Activated CD4-positive, alpha-beta T cell treated with anti-CD3 and anti-CD28 coated beads, Interleukin-2, amount 50 U/mL, for 1 hour (primary cell): Measurements from ENCODE around the gene GLOD5.

Experiments
- DNase-seq: peaks from one replicate; pipeline ENCODE4 v3.0.0-alpha.2; 2020

Gene GLOD5

GRCh38 chrX:48754238-48754637, 7.3 kb upstream of the GLOD5 start:
- DNase-seq = no peak

DNA sequence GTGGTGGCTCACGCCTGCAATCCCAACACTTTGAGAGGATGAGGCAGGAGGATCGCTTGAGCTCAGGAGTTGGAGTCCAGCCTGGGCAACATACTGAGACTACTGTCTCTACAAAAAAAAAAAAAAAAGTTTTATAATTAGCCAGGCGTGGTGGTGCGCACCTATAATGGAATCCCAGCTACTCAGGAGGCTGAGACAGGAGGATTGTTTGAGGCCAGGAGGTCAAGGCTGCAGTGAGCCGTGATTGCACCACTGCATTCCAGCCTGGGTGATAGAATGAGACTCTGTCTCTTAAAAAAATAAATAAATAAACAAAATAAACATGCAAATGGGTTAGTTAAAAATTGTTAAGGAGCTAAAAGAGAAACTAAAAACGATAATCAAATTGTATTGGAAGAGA, 7.7 kb downstream of the GLOD5 start:
- DNase-seq = no peak

- no peak for DNase-seq
Observed at GRCh38 chrX:48770296-48770695, 8.7 kb downstream of the GLOD5 start.

GRCh38 chrX:48772602-48773001, 11.1 kb downstream of the GLOD5 start:
- no peak for DNase-seq

DNA sequence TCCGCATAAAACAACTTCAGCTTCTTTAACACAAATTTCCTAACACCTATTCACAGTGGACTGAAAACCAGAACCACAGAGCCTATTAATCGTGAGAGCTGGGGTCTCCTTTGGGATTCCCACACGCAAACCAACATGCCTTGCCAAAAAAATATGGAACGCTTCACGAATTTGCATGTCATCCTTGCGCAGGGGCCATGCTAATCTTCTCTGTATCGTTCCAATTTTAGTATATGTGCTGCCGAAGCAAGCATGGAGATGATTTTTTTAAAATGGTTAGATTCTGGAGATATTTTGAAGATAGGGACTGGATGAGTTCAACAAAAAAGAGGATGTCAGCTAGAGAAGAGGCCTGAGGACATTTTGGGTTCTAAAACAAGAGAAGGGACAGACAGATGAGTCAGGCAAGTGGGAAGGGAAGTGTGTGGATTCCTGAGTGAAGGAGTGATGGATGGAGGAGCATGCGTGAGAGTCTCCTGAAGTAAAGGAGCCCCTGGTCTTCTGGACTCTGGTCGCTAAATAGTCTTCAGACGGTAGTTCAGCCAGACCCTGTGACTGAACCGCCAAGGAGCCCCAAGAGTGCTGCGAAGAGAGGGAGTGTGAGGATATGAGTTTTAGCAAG, 15.4 kb downstream of the GLOD5 start:
- no peak for DNase-seq

GRCh38 chrX:48779399-48779798, 17.9 kb downstream of the GLOD5 start:
- DNase-seq = no peak

- DNase-seq = no peak
Observed at GRCh38 chrX:48781705-48782104, 20.2 kb downstream of the GLOD5 start.

GRCh38 chrX:48782216-48782615, 20.7 kb downstream of the GLOD5 start:
- no peak for DNase-seq

- no peak for DNase-seq
Observed at GRCh38 chrX:48782795-48783194, 21.2 kb downstream of the GLOD5 start.

DNA sequence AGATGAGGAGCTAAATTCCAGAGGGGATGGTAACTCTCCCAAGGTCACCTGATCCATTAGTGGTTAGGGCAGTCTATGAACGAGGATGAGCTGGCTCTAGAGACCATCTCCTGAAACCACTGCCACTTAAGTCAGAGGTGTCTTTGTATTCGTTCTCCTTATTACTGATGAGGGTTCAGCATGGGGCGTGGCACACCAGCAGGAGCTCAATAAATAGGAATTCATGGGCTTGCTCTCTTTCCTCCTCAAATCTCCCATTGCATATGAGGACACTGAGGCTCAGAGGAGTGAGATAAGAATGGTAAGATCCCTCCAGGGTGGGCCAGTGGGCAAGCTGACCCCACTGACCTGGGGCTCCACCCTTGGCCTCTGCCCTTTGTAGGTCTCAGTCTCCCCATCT, 23.2 kb downstream of the GLOD5 start:
- no peak for DNase-seq

GRCh38 chrX:48785186-48785539, 23.6 kb downstream of the GLOD5 start:
- DNase-seq = no peak

GRCh38 chrX:48785540-48786214, 24.1 kb downstream of the GLOD5 start:
- DNase-seq = no peak

DNA sequence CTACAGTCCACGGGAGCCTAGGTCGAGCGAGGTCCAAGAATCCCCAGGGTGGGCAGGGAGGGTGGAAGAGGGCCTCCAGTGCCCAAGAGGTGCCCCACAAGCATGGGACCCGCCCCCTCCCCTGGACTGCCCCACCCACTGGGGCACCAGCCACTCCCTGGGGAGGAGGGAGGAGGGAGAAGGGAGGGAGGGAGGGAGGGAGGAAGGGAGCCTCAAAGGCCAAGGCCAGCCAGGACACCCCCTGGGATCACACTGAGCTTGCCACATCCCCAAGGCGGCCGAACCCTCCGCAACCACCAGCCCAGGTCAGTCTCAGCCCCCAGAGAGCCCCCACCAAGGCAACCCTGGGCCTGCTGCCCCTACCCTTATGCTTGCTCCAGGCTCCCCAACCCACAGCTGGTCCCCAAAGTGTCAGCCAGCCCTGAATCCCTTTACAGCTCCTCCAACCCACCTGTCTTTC, 24.8 kb downstream of the GLOD5 start, which contains the start of gene GATA1:
GATA1 (plus strand) TSS at position 250 of the 460 bp plus-strand sequence. CDS start 4,520 bp downstream, outside the sequence.
- no peak for DNase-seq

DNA sequence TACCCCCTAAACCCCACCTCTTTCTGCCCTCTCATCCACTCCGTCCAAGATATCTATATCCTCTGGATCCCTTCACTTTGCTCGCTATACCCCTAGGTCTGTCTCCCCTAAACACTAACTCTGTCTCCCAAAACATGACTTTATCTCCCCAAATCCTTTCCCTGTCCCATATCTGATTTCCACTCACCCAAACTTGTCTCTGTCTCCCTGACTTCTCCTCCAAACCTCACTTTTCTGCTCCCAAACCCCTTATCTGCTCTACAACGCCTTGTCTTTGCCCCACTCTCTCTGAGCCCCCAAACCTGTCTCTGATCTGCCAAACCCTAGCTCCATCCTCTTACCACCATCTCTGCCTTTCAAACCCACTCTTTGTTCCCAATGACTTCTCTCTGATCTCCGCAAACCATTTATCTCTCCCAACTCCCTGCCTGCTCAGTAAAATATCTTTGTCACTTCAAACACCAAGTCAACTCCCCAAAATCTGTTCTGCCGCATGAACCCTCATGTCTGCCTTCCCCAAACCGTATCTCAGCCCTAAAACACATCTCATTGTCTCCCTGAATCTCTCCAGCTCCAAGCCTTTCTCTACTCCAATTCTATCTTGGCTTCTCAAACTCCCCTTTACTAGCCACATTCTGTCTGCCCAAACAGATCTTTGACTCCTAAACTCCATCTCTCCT, 25.4 kb downstream of the GLOD5 start:
- DNase-seq = no peak

DNA sequence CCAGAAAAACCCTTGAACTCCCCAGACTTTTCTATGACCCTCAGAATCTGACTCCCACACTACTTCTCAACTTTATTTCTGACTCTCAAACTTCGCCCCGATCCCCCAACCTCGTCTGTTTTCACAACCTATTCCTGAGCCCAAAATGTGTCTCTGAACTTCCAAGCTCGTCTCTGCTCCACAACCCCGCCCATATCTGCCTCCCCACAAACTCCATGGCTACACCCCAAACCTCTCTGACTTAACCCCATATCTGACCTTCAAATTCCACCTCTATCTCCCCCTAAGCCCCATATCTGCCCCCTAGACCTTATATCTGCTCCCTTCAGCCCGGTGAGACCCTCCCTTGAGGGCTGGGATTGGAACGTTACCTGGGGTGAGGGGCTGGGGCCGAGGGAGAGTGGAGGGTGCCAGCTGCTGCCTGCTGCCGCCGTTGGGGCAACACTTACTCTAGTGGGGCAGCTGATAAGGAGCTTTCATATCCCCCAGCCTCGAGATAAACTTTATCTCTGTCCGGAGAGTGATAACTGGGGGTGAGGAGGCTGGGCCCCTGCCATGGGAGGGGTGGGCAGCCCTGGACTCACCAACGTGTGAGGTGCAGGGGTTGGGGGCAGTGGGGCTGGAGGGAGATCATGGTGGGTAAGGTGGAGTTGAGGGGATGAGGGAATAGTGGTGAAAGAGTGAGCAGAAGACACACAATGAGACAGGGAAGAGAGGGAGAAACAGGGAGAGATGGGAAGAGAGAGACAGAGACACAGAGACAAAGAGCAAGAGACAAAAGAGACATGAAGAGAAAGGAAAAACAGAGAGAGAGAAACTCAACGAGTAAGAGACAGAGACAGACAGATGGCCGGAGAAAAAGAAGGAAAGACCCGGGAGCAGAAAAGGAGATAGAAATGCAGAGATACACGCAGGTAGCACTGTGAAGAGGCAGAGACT, 26.2 kb downstream of the GLOD5 start:
- DNase-seq = no peak

- DNase-seq = no peak
Observed at GRCh38 chrX:48789366-48790220, 28.0 kb downstream of the GLOD5 start.

DNA sequence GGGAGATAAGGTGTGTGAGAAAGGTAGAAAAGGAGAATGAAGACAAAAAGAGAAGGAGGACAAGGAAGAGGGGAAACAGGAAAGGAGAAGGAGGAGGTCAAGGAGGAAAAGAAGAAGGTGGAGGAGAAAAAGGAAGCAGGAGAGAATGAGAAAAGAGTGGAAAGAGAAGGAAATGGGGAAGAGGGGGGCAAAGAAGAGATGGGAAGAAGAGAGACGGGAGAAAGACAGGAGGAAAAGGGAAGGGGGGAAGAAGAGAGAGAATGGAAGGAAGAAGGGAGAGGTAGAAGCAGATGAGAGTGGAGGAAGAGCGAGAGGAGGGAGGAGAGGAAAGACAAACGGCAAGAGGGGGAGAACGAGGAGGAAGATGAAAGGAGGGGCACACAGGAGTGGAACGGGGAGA, 28.9 kb downstream of the GLOD5 start:
- no peak for DNase-seq

DNA sequence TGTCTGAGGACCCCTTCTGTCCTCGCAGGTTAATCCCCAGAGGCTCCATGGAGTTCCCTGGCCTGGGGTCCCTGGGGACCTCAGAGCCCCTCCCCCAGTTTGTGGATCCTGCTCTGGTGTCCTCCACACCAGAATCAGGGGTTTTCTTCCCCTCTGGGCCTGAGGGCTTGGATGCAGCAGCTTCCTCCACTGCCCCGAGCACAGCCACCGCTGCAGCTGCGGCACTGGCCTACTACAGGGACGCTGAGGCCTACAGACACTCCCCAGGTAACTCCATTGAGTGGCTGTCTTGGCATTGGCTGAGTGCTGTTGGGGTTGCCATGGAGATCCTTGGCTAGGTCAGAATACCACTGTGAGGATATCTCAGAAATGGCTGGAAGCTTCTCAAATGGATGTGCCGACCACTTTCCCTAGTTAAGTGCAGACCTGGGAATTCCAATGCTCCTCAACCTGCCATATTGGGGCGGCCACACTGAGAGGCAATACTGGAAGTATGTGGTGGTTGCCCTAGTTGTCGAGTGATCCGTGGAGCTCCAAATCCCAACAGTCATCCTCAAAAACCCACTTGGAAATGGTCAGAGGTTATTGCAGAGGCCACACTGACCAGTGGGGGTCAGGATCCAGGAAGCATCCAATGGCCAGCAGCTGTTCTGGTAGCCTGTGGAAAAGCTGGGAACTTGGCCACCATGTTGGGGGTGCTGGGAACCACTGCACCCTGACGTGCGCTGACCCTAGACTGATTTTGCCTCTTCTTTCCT, 29.7 kb downstream of the GLOD5 start:
- DNase-seq = no peak

GRCh38 chrX:48792219-48792618, 30.7 kb downstream of the GLOD5 start:
- no peak for DNase-seq

- no peak for DNase-seq
Observed at GRCh38 chrX:48793935-48794334, 32.4 kb downstream of the GLOD5 start.

DNA sequence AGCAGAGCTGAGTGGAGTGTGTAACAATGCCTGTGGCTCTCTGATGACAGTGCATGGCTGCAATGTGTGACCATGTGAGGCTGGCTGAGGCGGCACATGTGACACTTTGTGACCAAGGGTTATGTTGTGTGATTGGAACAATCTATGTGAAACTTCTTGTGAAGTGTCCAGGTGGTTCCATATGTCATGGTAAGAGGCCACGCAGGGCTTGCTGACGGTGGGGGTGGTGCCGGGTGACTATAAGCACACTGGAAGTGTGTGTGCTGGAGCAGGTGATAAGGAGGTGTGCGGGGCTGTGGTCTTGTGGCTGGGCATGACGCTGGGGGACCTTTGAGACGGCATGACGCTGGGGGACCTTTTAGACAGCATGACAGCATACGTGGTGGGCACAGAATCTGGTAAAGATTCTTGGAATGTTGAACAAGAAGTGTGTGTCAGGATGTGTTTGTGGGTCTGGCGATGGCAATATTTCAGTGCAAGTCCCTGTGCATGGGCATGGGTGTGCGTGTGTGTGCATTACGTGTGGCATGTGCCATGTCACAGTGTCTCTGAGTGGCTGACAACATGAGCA, 32.9 kb downstream of the GLOD5 start:
- no peak for DNase-seq
